K562 (cell line): ENCODE measurements around the gene RPAIN. TPM values are rescaled to one million over a fixed set of nuclear protein-coding genes. Genes with fewer than 3 reads are reported as not detected.

Experiments used
- CBFB ChIP-seq: sonication (generic); formaldehyde crosslinking; IDR thresholded peaks from 2 replicates; pipeline ENCODE4 v1.4.0; 2020; ENCODE audit warnings: mild to moderate bottlenecking, missing genetic modification reagents
- HCFC1 ChIP-seq: IDR thresholded peaks from 2 replicates; pipeline ENCODE4 v1.6.1; 2012; ENCODE audit warnings: low read depth, low read length, improper control_type of control experiment
- HNRNPH1 ChIP-seq: fragments of 200-400 bp; formaldehyde crosslinking; optimal IDR thresholded peaks from 2 replicates; pipeline ENCODE3; 2017; ENCODE audit warnings: low read depth, mild to moderate bottlenecking, low read length, moderate library complexity
- LCOR ChIP-seq: sonication (generic); formaldehyde crosslinking; IDR thresholded peaks from 2 replicates; pipeline ENCODE4 v1.8.0; 2022; ENCODE audit warnings: mild to moderate bottlenecking, missing genetic modification reagents
- RFX1 ChIP-seq: fragments of 450-650 bp; IDR thresholded peaks from 2 replicates; pipeline ENCODE4 v1.6.1; 2016; ENCODE audit warnings: mild to moderate bottlenecking, moderate library complexity
- SPI1 ChIP-seq: IDR thresholded peaks from 2 replicates; pipeline ENCODE4 v1.6.1; 2011; ENCODE audit warnings: low read depth, low read length, control low read depth, borderline replicate concordance
- TAF1 ChIP-seq: IDR thresholded peaks from 2 replicates; pipeline ENCODE4 v1.6.1; 2011; ENCODE audit warnings: mild to moderate bottlenecking, low read length, moderate library complexity; ENCODE audit not compliant: insufficient read depth, control insufficient read depth, severe bottlenecking; ENCODE audit errors: extremely low read depth
- XRCC4 ChIP-seq: IDR thresholded peaks from one replicate; pipeline ENCODE4 v1.6.1; 2011; ENCODE audit not compliant: insufficient read depth, insufficient read length; ENCODE audit errors: extremely low read depth
- ZBED1 ChIP-seq: IDR thresholded peaks from 2 replicates; pipeline ENCODE4 v1.6.1; 2014
- ZNF232 ChIP-seq: sonication (generic); formaldehyde crosslinking; IDR thresholded peaks from 2 replicates; pipeline ENCODE4 v1.8.0; 2022; ENCODE audit warnings: mild to moderate bottlenecking, missing genetic modification reagents
- ZNF780A ChIP-seq: fragments of 250-450 bp; sonication (Bioruptor Pico); IDR thresholded peaks from 2 replicates; pipeline ENCODE4 v1.5.0; 2021; ENCODE audit warnings: mild to moderate bottlenecking
- ZSCAN29 ChIP-seq: fragments of 450-650 bp; IDR thresholded peaks from 2 replicates; pipeline ENCODE4 v1.6.1; 2017
- polyA plus RNA-seq, 8 experiments: library from polyadenylated mRNA; depleted of rRNA in 4 of 8; stranded (reverse) in 5 of 8; unstranded in 3 of 8; fragments of >200 nt; fragmentation: Nextera tagmentation in 2 of 8; fragmentation: Illumina TruSeq in 1 of 8; extraction: Ambion mirVana in 2 of 8; extraction: Trizol in 1 of 8; gene quantifications; 2 replicates each; pipeline versions ENCODE4 v1.2.1 to v1.2.3, GENCODE V29; 2011 to 2014; ENCODE audit warnings: inconsistent platforms in 1 of 8, missing spikeins in 1 of 8
- total RNA-seq, 7 experiments: library from RNA; depleted of rRNA in 6 of 7; stranded (reverse); fragments of >200 nt in 6 of 7; fragmentation: Illumina TruSeq in 2 of 7; extraction: Trizol in 2 of 7; gene quantifications; 2 replicates each; pipeline versions ENCODE4 v1.2.1 to v1.2.3, GENCODE V29; 2011 to 2021; ENCODE audit warnings: low replicate concordance in 1 of 7
- TF ChIP-seq, protein P1 (sequence below): fragments of 450-650 bp; IDR thresholded peaks from 2 replicates; pipeline ENCODE4 v1.6.1; 2016; ENCODE audit warnings: antibody characterized with exemption
- TF ChIP-seq, protein P2 (sequence below): sonication (generic); formaldehyde crosslinking; IDR thresholded peaks from 2 replicates; pipeline ENCODE4 v1.5.0; 2020; ENCODE audit warnings: missing genetic modification reagents
- TF ChIP-seq, protein P3 (sequence below): sonication (generic); formaldehyde crosslinking; IDR thresholded peaks from 2 replicates; pipeline ENCODE4 v1.9.0; 2022; ENCODE audit warnings: mild to moderate bottlenecking, missing genetic modification reagents
- TF ChIP-seq, protein P4 (sequence below), 2 experiments: IDR thresholded peaks; 2 replicates each; pipeline ENCODE4 v1.6.1; 2011; ENCODE audit warnings: borderline replicate concordance in 1 of 2, control low read depth in 1 of 2, low read depth in 1 of 2, low read length in 1 of 2, mild to moderate bottlenecking in 1 of 2, mixed read lengths in 1 of 2, moderate library complexity in 1 of 2; ENCODE audit not compliant: insufficient read depth in 1 of 2, insufficient read length in 1 of 2, poor library complexity in 1 of 2, severe bottlenecking in 1 of 2; ENCODE audit errors: extremely low read depth in 1 of 2
- TF ChIP-seq, protein P5 (sequence below): fragments of 450-650 bp; IDR thresholded peaks from 2 replicates; pipeline ENCODE4 v1.6.1; 2018; ENCODE audit not compliant: partially characterized antibody
- TF ChIP-seq, protein P6 (sequence below): sonication (generic); formaldehyde crosslinking; IDR thresholded peaks from 2 replicates; pipeline ENCODE4 v1.8.0; 2022; ENCODE audit warnings: mild to moderate bottlenecking, low read depth, missing genetic modification reagents

RPAIN gene
- total and polyA plus RNA-seq, 9 of the 15 experiments (the other 6 are each of a cell fraction or from before 2014, with no cell fraction given) = 27.3 to 63.7 (median 38.5) TPM

DNA sequence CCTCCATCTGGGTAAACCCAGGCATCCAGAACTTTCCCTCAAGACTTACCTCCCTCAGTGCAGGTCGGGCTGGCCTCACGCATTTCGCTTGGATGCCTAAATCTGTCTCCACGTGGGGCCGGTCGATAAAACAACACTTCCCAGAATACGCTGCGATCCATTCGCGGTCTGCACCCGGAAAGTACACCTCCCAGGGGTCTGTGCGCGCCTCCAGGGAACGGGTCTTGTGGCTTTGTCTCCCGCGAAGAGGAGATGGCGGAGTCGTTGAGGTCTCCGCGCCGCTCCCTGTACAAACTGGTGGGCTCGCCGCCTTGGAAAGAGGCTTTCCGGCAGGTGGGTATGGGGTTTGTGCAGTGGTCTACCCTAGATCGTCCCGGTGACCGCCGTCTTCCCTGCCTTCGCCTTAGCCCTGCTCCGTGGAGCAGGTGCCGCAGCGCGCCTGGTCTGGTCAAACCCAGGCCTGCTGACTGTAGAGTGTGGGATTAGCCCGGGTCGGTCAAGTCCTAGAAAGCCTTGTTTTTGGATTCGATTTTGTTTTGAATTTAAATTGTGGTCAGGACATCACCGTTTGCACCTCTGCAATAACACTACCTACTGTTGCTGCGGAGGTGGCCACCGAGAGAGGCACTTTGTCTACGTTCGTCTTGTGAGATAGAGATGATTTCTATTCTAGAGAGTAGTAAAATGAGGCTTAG is at the start of gene RPAIN (continued):
- TF ChIP-seq, protein P1, sequence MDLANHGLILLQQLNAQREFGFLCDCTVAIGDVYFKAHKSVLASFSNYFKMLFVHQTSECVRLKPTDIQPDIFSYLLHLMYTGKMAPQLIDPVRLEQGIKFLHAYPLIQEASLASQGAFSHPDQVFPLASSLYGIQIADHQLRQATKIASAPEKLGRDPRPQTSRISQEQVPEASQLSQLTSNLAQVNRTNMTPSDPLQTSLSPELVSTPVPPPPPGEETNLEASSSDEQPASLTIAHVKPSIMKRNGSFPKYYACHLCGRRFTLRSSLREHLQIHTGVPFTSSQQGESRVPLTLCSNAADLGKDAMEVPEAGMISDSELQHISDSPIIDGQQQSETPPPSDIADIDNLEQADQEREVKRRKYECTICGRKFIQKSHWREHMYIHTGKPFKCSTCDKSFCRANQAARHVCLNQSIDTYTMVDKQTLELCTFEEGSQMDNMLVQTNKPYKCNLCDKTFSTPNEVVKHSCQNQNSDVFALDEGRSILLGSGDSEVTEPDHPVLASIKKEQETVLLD = no peak
- no peak for TF ChIP-seq RFX1
- no peak for TF ChIP-seq ZNF780A (CRISPR knock-in tag)
- TF ChIP-seq, protein P2, sequence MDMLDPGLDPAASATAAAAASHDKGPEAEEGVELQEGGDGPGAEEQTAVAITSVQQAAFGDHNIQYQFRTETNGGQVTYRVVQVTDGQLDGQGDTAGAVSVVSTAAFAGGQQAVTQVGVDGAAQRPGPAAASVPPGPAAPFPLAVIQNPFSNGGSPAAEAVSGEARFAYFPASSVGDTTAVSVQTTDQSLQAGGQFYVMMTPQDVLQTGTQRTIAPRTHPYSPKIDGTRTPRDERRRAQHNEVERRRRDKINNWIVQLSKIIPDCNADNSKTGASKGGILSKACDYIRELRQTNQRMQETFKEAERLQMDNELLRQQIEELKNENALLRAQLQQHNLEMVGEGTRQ = peak; percentile 37; the same call in 1 of the 2 replicates
- TF ChIP-seq ZNF232 (CRISPR knock-in tag) = no peak
- TF ChIP-seq HCFC1 = peak; percentile 84
- TF ChIP-seq ZBED1 = no peak
- TF ChIP-seq, protein P3, sequence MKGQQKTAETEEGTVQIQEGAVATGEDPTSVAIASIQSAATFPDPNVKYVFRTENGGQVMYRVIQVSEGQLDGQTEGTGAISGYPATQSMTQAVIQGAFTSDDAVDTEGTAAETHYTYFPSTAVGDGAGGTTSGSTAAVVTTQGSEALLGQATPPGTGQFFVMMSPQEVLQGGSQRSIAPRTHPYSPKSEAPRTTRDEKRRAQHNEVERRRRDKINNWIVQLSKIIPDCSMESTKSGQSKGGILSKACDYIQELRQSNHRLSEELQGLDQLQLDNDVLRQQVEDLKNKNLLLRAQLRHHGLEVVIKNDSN (CRISPR knock-in tag) = peak; percentile 69
- no peak for TF ChIP-seq SPI1
- TF ChIP-seq TAF1 = peak; percentile 79
- TF ChIP-seq, protein P4, sequence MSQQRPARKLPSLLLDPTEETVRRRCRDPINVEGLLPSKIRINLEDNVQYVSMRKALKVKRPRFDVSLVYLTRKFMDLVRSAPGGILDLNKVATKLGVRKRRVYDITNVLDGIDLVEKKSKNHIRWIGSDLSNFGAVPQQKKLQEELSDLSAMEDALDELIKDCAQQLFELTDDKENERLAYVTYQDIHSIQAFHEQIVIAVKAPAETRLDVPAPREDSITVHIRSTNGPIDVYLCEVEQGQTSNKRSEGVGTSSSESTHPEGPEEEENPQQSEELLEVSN (IDR thresholded peaks at IDR 0.05; ENCODE audit: borderline replicate concordance in 1 of 2, extremely low read depth in 1 of 2, insufficient read depth in 1 of 2, insufficient read length in 1 of 2, low read depth in 1 of 2, low read length in 1 of 2, poor library complexity in 1 of 2, severe bottlenecking in 1 of 2) = peak; percentile 18 to 56
- TF ChIP-seq, protein P5, sequence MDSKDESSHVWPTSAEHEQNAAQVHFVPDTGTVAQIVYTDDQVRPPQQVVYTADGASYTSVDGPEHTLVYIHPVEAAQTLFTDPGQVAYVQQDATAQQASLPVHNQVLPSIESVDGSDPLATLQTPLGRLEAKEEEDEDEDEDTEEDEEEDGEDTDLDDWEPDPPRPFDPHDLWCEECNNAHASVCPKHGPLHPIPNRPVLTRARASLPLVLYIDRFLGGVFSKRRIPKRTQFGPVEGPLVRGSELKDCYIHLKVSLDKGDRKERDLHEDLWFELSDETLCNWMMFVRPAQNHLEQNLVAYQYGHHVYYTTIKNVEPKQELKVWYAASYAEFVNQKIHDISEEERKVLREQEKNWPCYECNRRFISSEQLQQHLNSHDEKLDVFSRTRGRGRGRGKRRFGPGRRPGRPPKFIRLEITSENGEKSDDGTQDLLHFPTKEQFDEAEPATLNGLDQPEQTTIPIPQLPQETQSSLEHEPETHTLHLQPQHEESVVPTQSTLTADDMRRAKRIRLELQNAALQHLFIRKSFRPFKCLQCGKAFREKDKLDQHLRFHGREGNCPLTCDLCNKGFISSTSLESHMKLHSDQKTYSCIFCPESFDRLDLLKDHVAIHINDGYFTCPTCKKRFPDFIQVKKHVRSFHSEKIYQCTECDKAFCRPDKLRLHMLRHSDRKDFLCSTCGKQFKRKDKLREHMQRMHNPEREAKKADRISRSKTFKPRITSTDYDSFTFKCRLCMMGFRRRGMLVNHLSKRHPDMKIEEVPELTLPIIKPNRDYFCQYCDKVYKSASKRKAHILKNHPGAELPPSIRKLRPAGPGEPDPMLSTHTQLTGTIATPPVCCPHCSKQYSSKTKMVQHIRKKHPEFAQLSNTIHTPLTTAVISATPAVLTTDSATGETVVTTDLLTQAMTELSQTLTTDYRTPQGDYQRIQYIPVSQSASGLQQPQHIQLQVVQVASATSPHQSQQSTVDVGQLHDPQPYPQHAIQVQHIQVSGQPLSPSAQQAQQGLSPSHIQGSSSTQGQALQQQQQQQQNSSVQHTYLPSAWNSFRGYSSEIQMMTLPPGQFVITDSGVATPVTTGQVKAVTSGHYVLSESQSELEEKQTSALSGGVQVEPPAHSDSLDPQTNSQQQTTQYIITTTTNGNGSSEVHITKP = peak; percentile 44
- TF ChIP-seq, protein P6, sequence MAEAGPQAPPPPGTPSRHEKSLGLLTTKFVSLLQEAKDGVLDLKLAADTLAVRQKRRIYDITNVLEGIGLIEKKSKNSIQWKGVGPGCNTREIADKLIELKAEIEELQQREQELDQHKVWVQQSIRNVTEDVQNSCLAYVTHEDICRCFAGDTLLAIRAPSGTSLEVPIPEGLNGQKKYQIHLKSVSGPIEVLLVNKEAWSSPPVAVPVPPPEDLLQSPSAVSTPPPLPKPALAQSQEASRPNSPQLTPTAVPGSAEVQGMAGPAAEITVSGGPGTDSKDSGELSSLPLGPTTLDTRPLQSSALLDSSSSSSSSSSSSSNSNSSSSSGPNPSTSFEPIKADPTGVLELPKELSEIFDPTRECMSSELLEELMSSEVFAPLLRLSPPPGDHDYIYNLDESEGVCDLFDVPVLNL (CRISPR knock-in tag) = 0 out of 2 replicates have a peak, but pooled peaks have one; percentile 35
- TF ChIP-seq CBFB = 0 out of 2 replicates have a peak, but pooled peaks have one; percentile 19
- TF ChIP-seq LCOR (CRISPR knock-in tag) = 0 out of 2 replicates have a peak, but pooled peaks have one; percentile 42
- no peak for TF ChIP-seq XRCC4
- no peak for TF ChIP-seq HNRNPH1
- TF ChIP-seq ZSCAN29 = 0 out of 2 replicates have a peak, but pooled peaks have one; percentile 6
